ENCODE measurements around the gene CDCA7L.
A peak's percentile ranks its signal among the peaks of the same experiment; 100 is the strongest.

Gene CDCA7L

DNA sequence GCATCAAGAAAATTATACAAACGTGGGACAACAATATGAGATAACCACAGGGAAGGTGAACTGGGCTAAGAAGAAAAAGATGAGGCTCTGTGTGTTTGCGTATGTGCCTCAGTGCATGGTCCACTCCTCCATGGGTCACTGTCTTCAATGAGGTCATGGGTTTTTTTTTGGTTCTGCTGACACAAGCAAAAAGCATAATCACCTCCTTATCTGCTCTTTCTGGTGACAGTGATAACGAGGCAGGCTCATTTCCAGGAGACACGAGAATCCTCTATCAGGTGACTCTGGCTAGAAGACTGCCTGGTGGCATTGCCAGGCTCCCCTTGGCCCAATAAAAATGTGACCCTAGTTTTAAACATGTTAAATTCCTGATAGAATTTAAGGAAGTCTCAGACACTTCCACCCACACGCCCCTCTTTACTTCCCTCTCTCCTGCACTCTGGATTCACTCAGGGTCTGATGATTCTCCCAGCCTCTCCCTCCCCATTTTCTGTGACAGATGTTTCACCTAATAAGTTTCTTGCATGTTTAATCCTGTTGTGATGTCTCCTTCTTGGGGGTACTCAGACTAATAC lies 35.3 kb upstream of the CDCA7L start:
- no CpG with 5 or more reads among the region's 5 CpGs for WGBS (ENCODE audit: extremely low coverage, insufficient coverage, low lambda C conversion rate)
- H3K27ac ChIP-seq (ENCODE audit: low read depth, low read length) = no peak overlapping the region
- H3K4me1 ChIP-seq (ENCODE audit: control insufficient read depth, low read depth, low read length) = peaks cover 4% of the 10 kb centered on the region
- no peak overlapping the region for H2BK120ac ChIP-seq (ENCODE audit: low read depth, low read length)
- H4K8ac ChIP-seq (ENCODE audit: low read depth, low read length) = no peak overlapping the region
- no peaks in the 10 kb centered on the region for H3K79me2 ChIP-seq (ENCODE audit: control insufficient read depth, insufficient read depth, low read length)
- H3K9ac ChIP-seq (ENCODE audit: low read length) = no peak overlapping the region
- H2BK5ac ChIP-seq (ENCODE audit: low read length) = no peak overlapping the region
- H3K36me3 ChIP-seq (ENCODE audit: control insufficient read depth, insufficient read depth, low read length) = no peaks in the 10 kb centered on the region
- H3K56ac ChIP-seq (ENCODE audit: low read length) = no peak overlapping the region
- H3K18ac ChIP-seq (ENCODE audit: low read length) = no peak overlapping the region
- H3K4me2 ChIP-seq (ENCODE audit: low read length) = no peak overlapping the region
- H3K4ac ChIP-seq (ENCODE audit: low read depth, low read length) = no peak overlapping the region
- H2AK5ac ChIP-seq (ENCODE audit: low read length) = no peak overlapping the region
- peak; percentile 67 for DNase-seq
- no peaks in the 10 kb centered on the region for H3K79me1 ChIP-seq (ENCODE audit: low read length)
- H3K23ac ChIP-seq (ENCODE audit: low read length) = no peak overlapping the region
- H4K5ac ChIP-seq (ENCODE audit: low read length) = no peak overlapping the region
- no peaks in the 10 kb centered on the region for H3K27me3 ChIP-seq (ENCODE audit: insufficient read depth, low read length, poor library complexity)
- H2BK15ac ChIP-seq (replicated peaks; ENCODE audit: low read depth) = no peak overlapping the region
- H3K4me3 ChIP-seq (ENCODE audit: low read length) = no peak overlapping the region

GRCh38 chr7:21972397-21972784 lies 26.7 kb upstream of the CDCA7L start:
- H4K8ac ChIP-seq (ENCODE audit: low read depth, low read length) = no peak overlapping the region
- no peak overlapping the region for H2BK5ac ChIP-seq (ENCODE audit: low read length)
- H3K23ac ChIP-seq (ENCODE audit: low read length) = no peak overlapping the region
- H2BK120ac ChIP-seq (ENCODE audit: low read depth, low read length) = no peak overlapping the region
- no peak overlapping the region for H3K27ac ChIP-seq (ENCODE audit: low read depth, low read length)
- H3K18ac ChIP-seq (ENCODE audit: low read length) = no peak overlapping the region
- no peak overlapping the region for H3K4me2 ChIP-seq (ENCODE audit: low read length)
- no peaks in the 10 kb centered on the region for H3K79me1 ChIP-seq (ENCODE audit: low read length)
- H3K9ac ChIP-seq (ENCODE audit: low read length) = no peak overlapping the region
- H3K4me1 ChIP-seq (ENCODE audit: control insufficient read depth, low read depth, low read length) = no peaks in the 10 kb centered on the region
- no CpG with 5 or more reads among the region's 5 CpGs for WGBS (ENCODE audit: extremely low coverage, insufficient coverage, low lambda C conversion rate)
- H3K79me2 ChIP-seq (ENCODE audit: control insufficient read depth, insufficient read depth, low read length) = no peaks in the 10 kb centered on the region
- H3K27me3 ChIP-seq (ENCODE audit: insufficient read depth, low read length, poor library complexity) = no peaks in the 10 kb centered on the region
- peak overlapping the region; percentile 11 for H3K4ac ChIP-seq (ENCODE audit: low read depth, low read length)
- H2BK15ac ChIP-seq (replicated peaks; ENCODE audit: low read depth) = no peak overlapping the region
- no peaks in the 10 kb centered on the region for H3K36me3 ChIP-seq (ENCODE audit: control insufficient read depth, insufficient read depth, low read length)
- H2AK5ac ChIP-seq (ENCODE audit: low read length) = no peak overlapping the region
- peak overlapping the region; percentile 17 for H3K56ac ChIP-seq (ENCODE audit: low read length)
- no peak overlapping the region for H3K4me3 ChIP-seq (ENCODE audit: low read length)
- DNase-seq = peak; percentile 69
- H4K5ac ChIP-seq (ENCODE audit: low read length) = no peak overlapping the region

GRCh38 chr7:21971780-21972396 lies 26.2 kb upstream of the CDCA7L start:
- H3K23ac ChIP-seq (ENCODE audit: low read length) = no peak overlapping the region
- WGBS (ENCODE audit: extremely low coverage, insufficient coverage, low lambda C conversion rate) = no CpG with 5 or more reads among the region's 6 CpGs

GRCh38 chr7:21969822-21970221 lies 24.1 kb upstream of the CDCA7L start:
- H3K18ac ChIP-seq (ENCODE audit: low read length) = no peak overlapping the region
- H2BK5ac ChIP-seq (ENCODE audit: low read length) = no peak overlapping the region
- H4K5ac ChIP-seq (ENCODE audit: low read length) = no peak overlapping the region
- H3K4ac ChIP-seq (ENCODE audit: low read depth, low read length) = no peak overlapping the region
- H3K4me3 ChIP-seq (ENCODE audit: low read length) = no peak overlapping the region
- H3K23ac ChIP-seq (ENCODE audit: low read length) = no peak overlapping the region
- H2AK5ac ChIP-seq (ENCODE audit: low read length) = no peak overlapping the region
- H3K27ac ChIP-seq (ENCODE audit: low read depth, low read length) = no peak overlapping the region
- DNase-seq = peak; percentile 53
- H3K79me2 ChIP-seq (ENCODE audit: control insufficient read depth, insufficient read depth, low read length) = no peaks in the 10 kb centered on the region
- no peak overlapping the region for H4K8ac ChIP-seq (ENCODE audit: low read depth, low read length)
- H2BK120ac ChIP-seq (ENCODE audit: low read depth, low read length) = no peak overlapping the region
- no peak overlapping the region for H3K4me2 ChIP-seq (ENCODE audit: low read length)
- H3K9ac ChIP-seq (ENCODE audit: low read length) = no peak overlapping the region
- no peak overlapping the region for H2BK15ac ChIP-seq (replicated peaks; ENCODE audit: low read depth)
- peaks cover 4% of the 10 kb centered on the region for H3K4me1 ChIP-seq (ENCODE audit: control insufficient read depth, low read depth, low read length)
- H3K27me3 ChIP-seq (ENCODE audit: insufficient read depth, low read length, poor library complexity) = no peaks in the 10 kb centered on the region
- H3K79me1 ChIP-seq (ENCODE audit: low read length) = no peaks in the 10 kb centered on the region
- H3K56ac ChIP-seq (ENCODE audit: low read length) = no peak overlapping the region
- no peaks in the 10 kb centered on the region for H3K36me3 ChIP-seq (ENCODE audit: control insufficient read depth, insufficient read depth, low read length)

More at GRCh38 chr7:21971780-21972396, 26.2 kb upstream of the CDCA7L start:
- DNase-seq = peak; percentile 45
- Histone ChIP-seq H3K4ac (ENCODE audit: low read depth, low read length) (peak overlapping the region; percentile 11), H3K36me3 (ENCODE audit: control insufficient read depth, insufficient read depth, low read length) (no peaks in the 10 kb centered on the region), H3K27ac (ENCODE audit: low read depth, low read length) (no peak overlapping the region), H3K9ac (ENCODE audit: low read length) (no peak overlapping the region), H2BK15ac (replicated peaks; ENCODE audit: low read depth) (no peak overlapping the region), H3K4me3 (ENCODE audit: low read length) (no peak overlapping the region), H4K5ac (ENCODE audit: low read length) (no peak overlapping the region), H2BK5ac (ENCODE audit: low read length) (no peak overlapping the region), H3K79me1 (ENCODE audit: low read length) (no peaks in the 10 kb centered on the region), H3K4me1 (ENCODE audit: control insufficient read depth, low read depth, low read length) (no peaks in the 10 kb centered on the region), H3K56ac (ENCODE audit: low read length) (peak overlapping the region; percentile 17), H4K8ac (ENCODE audit: low read depth, low read length) (no peak overlapping the region), H3K79me2 (ENCODE audit: control insufficient read depth, insufficient read depth, low read length) (no peaks in the 10 kb centered on the region), H3K27me3 (ENCODE audit: insufficient read depth, low read length, poor library complexity) (no peaks in the 10 kb centered on the region), H2BK120ac (ENCODE audit: low read depth, low read length) (no peak overlapping the region), H3K18ac (ENCODE audit: low read length) (no peak overlapping the region), H2AK5ac (ENCODE audit: low read length) (no peak overlapping the region), H3K4me2 (ENCODE audit: low read length) (no peak overlapping the region)

DNA sequence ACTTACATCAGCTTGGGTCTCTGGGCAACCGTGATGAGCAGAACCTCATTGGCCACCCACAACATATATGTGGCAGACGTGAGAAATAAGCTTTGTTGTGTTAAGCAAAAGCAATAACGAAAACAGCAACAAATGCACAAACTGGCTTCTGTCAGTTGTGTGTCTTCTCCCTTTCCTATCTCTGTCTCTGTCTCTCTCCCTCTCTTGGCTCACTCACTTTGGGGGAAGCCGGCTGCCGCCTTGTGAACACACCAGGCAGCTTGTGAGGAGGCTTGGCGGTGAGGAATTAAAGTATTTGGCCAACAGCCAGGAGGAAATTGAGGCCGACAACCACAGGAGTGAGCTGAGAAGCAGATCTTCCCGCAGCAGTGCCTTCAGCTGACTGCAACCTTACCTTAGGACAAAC lies 21.9 kb upstream of the CDCA7L start:
- Histone ChIP-seq H4K5ac (ENCODE audit: low read length) (no peak overlapping the region), H3K18ac (ENCODE audit: low read length) (no peak overlapping the region), H2BK120ac (ENCODE audit: low read depth, low read length) (no peak overlapping the region), H2BK15ac (replicated peaks; ENCODE audit: low read depth) (no peak overlapping the region), H3K9ac (ENCODE audit: low read length) (no peak overlapping the region), H3K27me3 (ENCODE audit: insufficient read depth, low read length, poor library complexity) (no peaks in the 10 kb centered on the region), H3K79me1 (ENCODE audit: low read length) (no peaks in the 10 kb centered on the region), H3K27ac (ENCODE audit: low read depth, low read length) (no peak overlapping the region), H3K36me3 (ENCODE audit: control insufficient read depth, insufficient read depth, low read length) (no peaks in the 10 kb centered on the region), H2AK5ac (ENCODE audit: low read length) (no peak overlapping the region), H2BK5ac (ENCODE audit: low read length) (no peak overlapping the region), H3K23ac (ENCODE audit: low read length) (no peak overlapping the region), H4K8ac (ENCODE audit: low read depth, low read length) (no peak overlapping the region), H3K4ac (ENCODE audit: low read depth, low read length) (no peak overlapping the region), H3K4me3 (ENCODE audit: low read length) (no peak overlapping the region), H3K4me2 (ENCODE audit: low read length) (no peak overlapping the region), H3K4me1 (ENCODE audit: control insufficient read depth, low read depth, low read length) (peaks cover 4% of the 10 kb centered on the region), H3K56ac (ENCODE audit: low read length) (no peak overlapping the region), H3K79me2 (ENCODE audit: control insufficient read depth, insufficient read depth, low read length) (no peaks in the 10 kb centered on the region)
- DNase-seq = peak; percentile 10
- no CpG with 5 or more reads among the region's 8 CpGs for WGBS (ENCODE audit: extremely low coverage, insufficient coverage, low lambda C conversion rate)

- DNase-seq = no peak
- Histone ChIP-seq H3K56ac (ENCODE audit: low read length) (peak overlapping the region; percentile 39), H3K18ac (ENCODE audit: low read length) (peak overlapping the region; percentile 89), H3K4me1 (ENCODE audit: control insufficient read depth, low read depth, low read length) (peaks cover 4% of the 10 kb centered on the region), H3K9ac (ENCODE audit: low read length) (no peak overlapping the region), H2AK5ac (ENCODE audit: low read length) (no peak overlapping the region), H2BK120ac (ENCODE audit: low read depth, low read length) (no peak overlapping the region), H2BK15ac (replicated peaks; ENCODE audit: low read depth) (no peak overlapping the region), H3K79me1 (ENCODE audit: low read length) (no peaks in the 10 kb centered on the region), H3K4me2 (ENCODE audit: low read length) (no peak overlapping the region), H3K4me3 (ENCODE audit: low read length) (no peak overlapping the region), H4K5ac (ENCODE audit: low read length) (no peak overlapping the region), H3K79me2 (ENCODE audit: control insufficient read depth, insufficient read depth, low read length) (no peaks in the 10 kb centered on the region), H3K36me3 (ENCODE audit: control insufficient read depth, insufficient read depth, low read length) (no peaks in the 10 kb centered on the region), H4K8ac (ENCODE audit: low read depth, low read length) (no peak overlapping the region), H2BK5ac (ENCODE audit: low read length) (no peak overlapping the region), H3K23ac (ENCODE audit: low read length) (no peak overlapping the region), H3K27me3 (ENCODE audit: insufficient read depth, low read length, poor library complexity) (no peaks in the 10 kb centered on the region), H3K27ac (ENCODE audit: low read depth, low read length) (peak overlapping the region; percentile 70), H3K4ac (ENCODE audit: low read depth, low read length) (no peak overlapping the region)
- WGBS (ENCODE audit: extremely low coverage, insufficient coverage, low lambda C conversion rate) = no CpG with 5 or more reads among the region's 1 CpG
Measured at GRCh38 chr7:21966271-21966670, 20.6 kb upstream of the CDCA7L start.

Measured in mesendoderm (in vitro differentiated cells).